IPS-18a (cell line): ENCODE results near the gene TGFBR2.
"Not testable (repeated sequence)": the region's sequence is repeated elsewhere in the genome, so short reads cannot be mapped to it uniquely, and the experiment has no call there.

ENCODE experiments used
- H3K27ac ChIP-seq: one replicate; pipeline ENCODE4 v1.5.1; 2013; ENCODE audit warnings: low read length
- H3K27me3 ChIP-seq: one replicate; pipeline ENCODE4 v1.6.1; 2013; ENCODE audit warnings: mild to moderate bottlenecking, low read length; ENCODE audit not compliant: control insufficient read depth, insufficient read depth
- H3K36me3 ChIP-seq: one replicate; pipeline ENCODE4 v1.6.1; 2013; ENCODE audit warnings: low read depth, low read length; ENCODE audit not compliant: control insufficient read depth
- H3K4me1 ChIP-seq: one replicate; pipeline ENCODE4 v1.6.1; 2013; ENCODE audit warnings: low read depth, low read length; ENCODE audit not compliant: control insufficient read depth
- H3K4me3 ChIP-seq: one replicate; pipeline ENCODE4 v1.5.1; 2013; ENCODE audit warnings: low read length
- H3K9ac ChIP-seq: one replicate; pipeline ENCODE4 v1.6.1; 2013; ENCODE audit warnings: mild to moderate bottlenecking, low read length, moderate library complexity
- H3K9me3 ChIP-seq: one replicate; pipeline ENCODE4 v1.6.1; 2013; ENCODE audit warnings: low read depth, low read length; ENCODE audit not compliant: control insufficient read depth

Gene TGFBR2

DNA sequence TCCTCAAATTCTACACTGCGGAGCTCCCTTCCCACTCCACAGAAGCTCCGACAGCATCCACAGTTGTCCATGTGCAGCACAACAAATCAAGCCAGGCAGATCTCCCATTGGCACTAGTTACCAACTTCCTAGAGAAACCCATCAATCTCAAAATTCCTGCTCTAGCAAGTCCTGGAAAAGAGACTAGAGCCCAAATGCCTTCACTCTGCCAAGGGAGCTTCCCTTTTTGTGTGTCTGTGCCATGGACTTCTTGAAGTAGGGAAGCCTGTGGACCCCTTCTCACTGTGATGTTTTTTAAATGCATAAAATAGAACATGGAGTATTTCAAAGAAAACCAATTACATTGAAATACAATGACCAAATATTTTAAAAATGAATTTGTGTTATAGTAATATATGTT is 59.1 kb downstream of the TGFBR2 start:
- Histone ChIP-seq H3K36me3 (no peaks in the 10 kb centered on the region), H3K9ac (no peak overlapping the region), H3K4me3 (no peak overlapping the region), H3K27me3 (no peaks in the 10 kb centered on the region), H3K4me1 (peaks cover 29% of the 10 kb centered on the region), H3K27ac (no peak overlapping the region), H3K9me3 (no peaks in the 10 kb centered on the region)

DNA sequence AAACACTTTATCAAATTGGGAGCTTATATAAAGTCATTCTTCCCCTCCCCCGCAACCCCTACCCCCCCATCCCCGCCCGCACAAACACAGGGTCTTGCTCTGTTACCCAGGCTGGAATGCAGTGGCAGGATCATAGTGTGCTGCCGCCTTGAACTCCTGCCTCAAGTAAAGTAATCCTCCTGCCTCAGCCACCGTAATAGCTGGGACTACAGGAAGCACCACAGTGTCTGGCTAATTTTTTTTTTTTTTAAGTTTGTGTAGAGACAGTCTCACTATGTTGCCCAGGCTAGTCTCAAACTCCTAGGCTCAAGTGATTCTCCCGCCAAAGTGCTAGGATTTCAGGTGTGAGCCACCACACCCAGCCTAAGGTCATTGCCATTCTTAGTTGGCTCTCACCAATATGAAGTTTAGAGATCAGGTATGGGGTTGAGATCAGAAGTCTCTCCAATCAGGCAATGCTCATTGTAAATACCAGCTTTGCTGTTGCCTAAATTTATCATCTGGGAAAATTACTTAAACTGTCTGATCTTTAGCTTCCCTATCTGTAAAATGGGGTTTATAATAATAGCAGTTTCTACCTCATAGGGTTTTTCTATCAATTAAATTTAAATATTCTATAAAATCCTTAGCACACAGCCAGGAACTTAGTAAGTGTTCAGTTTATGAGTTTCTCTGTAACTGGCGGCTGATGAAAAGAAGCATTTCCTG is 60.3 kb downstream of the TGFBR2 start:
- peaks cover 29% of the 10 kb centered on the region for H3K4me1 ChIP-seq
- H3K4me3 ChIP-seq = no peak overlapping the region
- no peaks in the 10 kb centered on the region for H3K27me3 ChIP-seq
- H3K27ac ChIP-seq = no peak overlapping the region
- H3K36me3 ChIP-seq = peaks cover 8% of the 10 kb centered on the region
- H3K9ac ChIP-seq = no peak overlapping the region
- no peaks in the 10 kb centered on the region for H3K9me3 ChIP-seq

DNA sequence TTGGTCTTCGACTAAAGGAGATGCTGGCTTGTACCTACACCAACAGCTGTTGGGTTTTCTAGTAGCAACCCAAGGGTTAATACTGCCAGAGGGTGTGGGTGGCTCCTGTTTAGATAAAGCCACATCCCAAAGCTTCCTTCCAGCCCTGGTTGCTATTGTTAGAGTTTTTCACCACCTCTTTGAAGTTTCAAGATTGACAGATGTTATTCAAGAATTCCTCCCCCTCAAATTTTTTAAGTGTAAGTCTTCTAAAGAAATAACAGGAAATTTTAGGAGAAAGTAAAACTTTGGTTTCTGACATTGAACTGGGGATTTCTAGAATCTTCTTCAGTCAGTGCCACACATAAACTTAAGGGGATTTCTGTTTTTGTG is 60.9 kb downstream of the TGFBR2 start:
- no peak overlapping the region for H3K4me3 ChIP-seq
- H3K9me3 ChIP-seq = no peaks in the 10 kb centered on the region
- H3K27ac ChIP-seq = no peak overlapping the region
- no peaks in the 10 kb centered on the region for H3K27me3 ChIP-seq
- peaks cover 29% of the 10 kb centered on the region for H3K4me1 ChIP-seq
- H3K9ac ChIP-seq = no peak overlapping the region
- H3K36me3 ChIP-seq = peaks cover 13% of the 10 kb centered on the region

DNA sequence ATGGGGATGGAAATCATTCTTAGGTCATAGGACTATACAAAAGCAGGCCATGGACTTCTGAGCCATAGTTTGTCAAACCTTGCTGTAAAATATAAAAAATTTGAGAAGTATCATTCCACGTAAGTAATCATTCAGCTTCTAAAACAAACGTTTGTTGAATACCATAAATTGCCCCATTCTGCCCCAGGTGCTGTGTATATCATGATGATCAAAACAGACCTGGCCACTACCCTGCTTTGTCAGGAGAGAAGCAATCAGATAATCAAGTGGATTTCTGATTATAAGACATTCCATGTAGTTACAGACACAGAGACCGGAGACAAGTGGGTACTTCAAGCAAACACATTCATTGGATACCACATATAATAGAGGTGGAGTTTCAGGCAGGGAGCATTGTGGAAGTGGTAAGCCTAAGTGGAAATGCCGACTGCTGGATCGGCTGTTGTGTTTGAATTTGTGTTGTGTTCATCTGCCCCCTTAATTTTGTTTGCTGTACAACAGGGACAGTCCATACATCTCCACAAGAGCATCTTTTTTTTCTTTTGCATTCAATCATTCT is 61.7 kb downstream of the TGFBR2 start:
- no peak overlapping the region for H3K27ac ChIP-seq
- no peak overlapping the region for H3K4me3 ChIP-seq
- H3K9ac ChIP-seq = no peak overlapping the region
- peaks cover 29% of the 10 kb centered on the region for H3K4me1 ChIP-seq
- H3K36me3 ChIP-seq = peaks cover 22% of the 10 kb centered on the region
- no peaks in the 10 kb centered on the region for H3K27me3 ChIP-seq
- no peaks in the 10 kb centered on the region for H3K9me3 ChIP-seq

DNA sequence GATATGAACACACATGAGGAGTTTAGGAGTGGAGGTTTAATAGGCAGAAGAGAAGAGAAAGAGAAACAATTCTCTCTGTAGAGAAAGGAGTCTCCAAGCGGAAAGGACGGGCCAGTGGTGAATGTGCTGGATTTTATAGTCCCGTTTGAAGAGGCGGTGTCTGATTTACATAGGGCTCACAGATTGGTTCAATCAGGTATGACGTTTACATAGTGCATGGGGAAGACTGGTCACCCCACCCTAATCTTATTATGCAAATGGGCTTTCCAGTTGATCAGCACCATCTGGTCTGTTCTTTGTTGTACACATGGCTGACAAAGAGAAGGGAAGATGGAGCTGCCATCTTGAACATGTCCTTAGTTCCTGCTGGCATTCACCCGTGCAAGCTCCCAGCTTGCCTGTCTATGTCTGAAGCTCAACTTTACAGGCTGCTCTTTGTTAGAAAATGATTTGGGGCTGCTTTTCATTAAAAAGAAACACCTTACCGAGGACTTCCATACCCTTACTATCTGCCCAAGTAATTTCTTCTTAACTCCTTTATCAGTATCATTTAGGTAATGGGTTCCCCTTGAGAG is 63.0 kb downstream of the TGFBR2 start:
- not testable (repeated sequence) for H3K27ac ChIP-seq, H3K4me3 ChIP-seq, H3K9me3 ChIP-seq, H3K27me3 ChIP-seq, H3K9ac ChIP-seq
- peaks cover 29% of the 10 kb centered on the region for H3K4me1 ChIP-seq
- H3K36me3 ChIP-seq = peaks cover 29% of the 10 kb centered on the region

DNA sequence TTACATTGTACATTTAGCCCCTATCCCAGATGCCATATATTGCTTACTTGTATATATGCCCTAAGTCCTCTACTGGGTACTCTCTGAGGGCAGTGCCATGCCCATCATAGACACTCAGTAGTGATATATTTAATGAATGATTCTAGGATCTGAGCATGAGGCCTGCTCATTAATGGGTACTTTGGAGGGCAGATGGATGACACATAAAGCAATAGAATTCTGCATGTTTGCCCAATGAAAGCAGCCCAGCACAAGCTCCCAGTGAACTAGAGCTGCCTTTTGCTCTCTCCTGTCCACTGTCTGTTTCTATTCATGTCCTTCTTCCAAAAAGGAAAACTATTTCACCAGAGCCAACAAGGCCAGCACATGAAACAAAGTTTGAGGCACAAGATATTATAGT is 63.9 kb downstream of the TGFBR2 start:
- no peak overlapping the region for H3K9ac ChIP-seq
- peaks cover 32% of the 10 kb centered on the region for H3K36me3 ChIP-seq
- H3K27ac ChIP-seq = no peak overlapping the region

DNA sequence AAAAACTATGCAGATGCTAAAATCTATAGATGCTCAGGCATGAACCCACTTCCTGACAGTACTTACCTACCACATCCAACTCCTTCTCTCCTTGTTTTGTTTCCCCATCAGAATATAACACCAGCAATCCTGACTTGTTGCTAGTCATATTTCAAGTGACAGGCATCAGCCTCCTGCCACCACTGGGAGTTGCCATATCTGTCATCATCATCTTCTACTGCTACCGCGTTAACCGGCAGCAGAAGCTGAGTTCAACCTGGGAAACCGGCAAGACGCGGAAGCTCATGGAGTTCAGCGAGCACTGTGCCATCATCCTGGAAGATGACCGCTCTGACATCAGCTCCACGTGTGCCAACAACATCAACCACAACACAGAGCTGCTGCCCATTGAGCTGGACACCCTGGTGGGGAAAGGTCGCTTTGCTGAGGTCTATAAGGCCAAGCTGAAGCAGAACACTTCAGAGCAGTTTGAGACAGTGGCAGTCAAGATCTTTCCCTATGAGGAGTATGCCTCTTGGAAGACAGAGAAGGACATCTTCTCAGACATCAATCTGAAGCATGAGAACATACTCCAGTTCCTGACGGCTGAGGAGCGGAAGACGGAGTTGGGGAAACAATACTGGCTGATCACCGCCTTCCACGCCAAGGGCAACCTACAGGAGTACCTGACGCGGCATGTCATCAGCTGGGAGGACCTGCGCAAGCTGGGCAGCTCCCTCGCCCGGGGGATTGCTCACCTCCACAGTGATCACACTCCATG is 65.3 kb downstream of the TGFBR2 start:
- H3K9ac ChIP-seq = no peak overlapping the region
- no peaks in the 10 kb centered on the region for H3K27me3 ChIP-seq
- no peaks in the 10 kb centered on the region for H3K9me3 ChIP-seq
- H3K36me3 ChIP-seq = peaks cover 32% of the 10 kb centered on the region
- H3K4me3 ChIP-seq = no peak overlapping the region
- peaks cover 14% of the 10 kb centered on the region for H3K4me1 ChIP-seq
- H3K27ac ChIP-seq = no peak overlapping the region

More for the DNA sequence above, 63.9 kb downstream of the TGFBR2 start:
- Histone ChIP-seq H3K4me3 (no peak overlapping the region), H3K9me3 (no peaks in the 10 kb centered on the region), H3K4me1 (peaks cover 22% of the 10 kb centered on the region), H3K27me3 (no peaks in the 10 kb centered on the region)

DNA sequence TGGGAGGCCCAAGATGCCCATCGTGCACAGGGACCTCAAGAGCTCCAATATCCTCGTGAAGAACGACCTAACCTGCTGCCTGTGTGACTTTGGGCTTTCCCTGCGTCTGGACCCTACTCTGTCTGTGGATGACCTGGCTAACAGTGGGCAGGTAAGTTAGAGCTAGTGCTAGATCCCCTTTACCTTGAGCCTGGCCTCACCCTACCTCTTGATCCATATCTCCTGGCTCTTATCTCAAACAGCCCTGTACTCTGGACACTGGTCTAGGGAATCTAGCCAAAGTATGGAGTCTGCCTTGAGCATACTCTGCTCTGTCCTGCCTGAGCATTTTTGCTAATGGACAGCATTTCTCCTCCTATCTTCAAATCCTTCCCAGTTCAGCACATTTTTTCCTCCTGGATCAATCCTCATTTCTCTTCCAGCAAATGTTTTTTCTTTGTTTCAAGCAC is 65.9 kb downstream of the TGFBR2 start:
- Histone ChIP-seq H3K9ac (no peak overlapping the region), H3K9me3 (no peaks in the 10 kb centered on the region), H3K27me3 (no peaks in the 10 kb centered on the region), H3K36me3 (peaks cover 32% of the 10 kb centered on the region), H3K4me3 (no peak overlapping the region), H3K4me1 (peaks cover 11% of the 10 kb centered on the region), H3K27ac (no peak overlapping the region)

DNA sequence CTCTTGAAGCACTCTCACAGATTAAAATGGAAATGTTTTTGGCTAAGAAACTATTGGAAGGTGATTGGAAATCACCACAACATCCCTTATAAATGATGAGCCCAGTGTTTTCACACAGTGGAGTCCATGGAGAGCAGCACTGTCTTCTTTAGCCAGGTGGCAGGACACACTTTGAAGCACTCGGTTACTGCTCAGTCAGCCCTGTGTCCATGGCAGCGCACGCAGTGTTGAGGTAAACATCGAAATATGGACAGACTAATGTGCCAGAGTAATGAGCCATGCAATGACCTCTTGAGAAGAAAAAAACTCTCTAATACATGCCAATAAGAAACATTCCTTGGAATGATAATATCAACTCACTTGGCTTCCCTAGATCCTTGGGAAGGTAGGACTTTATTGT is 66.6 kb downstream of the TGFBR2 start:
- Histone ChIP-seq H3K4me1 (peaks cover 4% of the 10 kb centered on the region), H3K27me3 (no peaks in the 10 kb centered on the region), H3K36me3 (peaks cover 35% of the 10 kb centered on the region), H3K4me3 (no peak overlapping the region), H3K27ac (no peak overlapping the region), H3K9me3 (no peaks in the 10 kb centered on the region), H3K9ac (no peak overlapping the region)

DNA sequence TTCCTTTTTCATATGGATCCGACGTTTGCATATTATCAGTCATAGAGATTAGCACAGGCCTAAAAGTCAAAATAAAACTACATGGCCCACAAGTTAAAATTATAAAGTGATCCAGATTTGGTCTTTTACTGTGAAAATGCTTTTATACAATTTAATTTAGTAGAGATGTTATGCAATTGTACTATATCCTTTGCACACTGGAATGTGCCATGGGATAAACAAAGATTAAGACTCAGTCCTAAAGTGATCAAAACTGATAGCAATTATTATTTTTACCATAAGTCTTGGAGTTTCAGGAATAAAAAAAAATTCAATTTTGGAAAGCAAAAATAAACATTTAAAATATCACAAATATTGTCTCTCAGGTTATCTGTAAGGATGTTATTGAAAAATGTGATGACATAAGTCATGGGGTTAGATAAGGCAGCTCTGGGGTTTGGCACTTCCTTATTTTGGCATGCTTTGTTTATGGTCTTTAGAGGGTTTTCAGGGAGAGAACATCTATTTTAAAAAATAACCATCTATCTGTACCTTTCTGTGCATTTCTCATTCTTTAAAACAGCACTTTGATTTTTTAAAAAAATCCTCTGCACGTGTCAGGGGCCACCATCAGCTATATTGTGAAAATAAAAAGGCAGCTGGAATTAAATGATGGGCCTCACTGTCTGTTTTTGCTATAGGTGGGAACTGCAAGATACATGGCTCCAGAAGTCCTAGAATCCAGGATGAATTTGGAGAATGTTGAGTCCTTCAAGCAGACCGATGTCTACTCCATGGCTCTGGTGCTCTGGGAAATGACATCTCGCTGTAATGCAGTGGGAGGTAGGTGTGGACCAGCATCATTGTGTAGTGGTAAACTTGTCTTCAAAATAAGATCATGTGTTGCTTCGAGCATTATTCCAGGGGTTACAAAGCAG is 67.3 kb downstream of the TGFBR2 start:
- H3K4me3 ChIP-seq = no peak overlapping the region
- no peaks in the 10 kb centered on the region for H3K4me1 ChIP-seq
- no peak overlapping the region for H3K27ac ChIP-seq
- H3K27me3 ChIP-seq = no peaks in the 10 kb centered on the region
- H3K9me3 ChIP-seq = no peaks in the 10 kb centered on the region
- no peak overlapping the region for H3K9ac ChIP-seq
- H3K36me3 ChIP-seq = peaks cover 35% of the 10 kb centered on the region

DNA sequence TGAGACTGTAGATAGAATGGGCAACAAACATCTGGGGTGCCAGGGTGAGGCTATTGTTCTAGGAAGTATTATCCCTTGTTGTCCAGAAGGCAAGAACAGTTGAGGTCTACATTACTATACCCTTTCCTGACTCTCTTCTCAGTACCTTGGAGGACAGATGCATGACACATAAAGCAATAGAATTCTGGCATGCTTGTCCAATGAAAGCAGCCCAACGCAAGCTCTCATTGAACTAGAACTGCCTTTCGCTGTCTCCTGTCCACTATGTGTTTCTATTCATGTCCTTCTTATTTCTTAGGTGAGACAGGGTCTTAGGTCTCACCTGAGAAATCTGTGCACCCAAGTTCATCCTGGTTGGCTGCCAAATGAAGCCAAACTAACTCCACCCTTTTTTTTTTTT is 68.6 kb downstream of the TGFBR2 start:
- no peak overlapping the region for H3K4me3 ChIP-seq
- no peak overlapping the region for H3K9ac ChIP-seq
- no peaks in the 10 kb centered on the region for H3K4me1 ChIP-seq
- H3K36me3 ChIP-seq = peaks cover 39% of the 10 kb centered on the region
- no peak overlapping the region for H3K27ac ChIP-seq
- H3K27me3 ChIP-seq = no peaks in the 10 kb centered on the region
- H3K9me3 ChIP-seq = no peaks in the 10 kb centered on the region
